ENCODE results near the gene MYLK. TPM values are rescaled to one million over a fixed set of nuclear protein-coding genes. Genes with fewer than 3 reads are reported as not detected.

The MYLK gene
- total RNA-seq, 4 donors from 2014 or later = 420 to 1,252 (median 768) TPM

DNA sequence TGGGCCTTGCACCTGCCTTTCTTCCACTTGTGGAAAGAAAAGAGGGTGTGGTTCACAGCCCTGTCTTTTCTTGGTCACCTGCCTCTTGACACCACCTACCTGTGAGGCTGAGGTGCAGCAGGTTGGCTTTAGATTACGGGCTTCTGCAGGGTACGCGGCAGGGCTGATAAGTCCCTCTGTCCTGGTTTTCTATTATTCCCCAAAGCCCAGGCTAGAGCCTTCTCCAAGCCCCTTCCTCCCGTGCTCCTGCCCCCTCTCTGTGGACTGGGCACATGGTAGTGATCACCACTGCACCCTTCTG lies 254.4 kb downstream of the MYLK start:
- intact Hi-C loops (cut with DNase I; ENCODE audit: low total_unique reads) = no loop called here
- no peaks in the 10 kb centered on the region for H3K4me1 ChIP-seq

DNA sequence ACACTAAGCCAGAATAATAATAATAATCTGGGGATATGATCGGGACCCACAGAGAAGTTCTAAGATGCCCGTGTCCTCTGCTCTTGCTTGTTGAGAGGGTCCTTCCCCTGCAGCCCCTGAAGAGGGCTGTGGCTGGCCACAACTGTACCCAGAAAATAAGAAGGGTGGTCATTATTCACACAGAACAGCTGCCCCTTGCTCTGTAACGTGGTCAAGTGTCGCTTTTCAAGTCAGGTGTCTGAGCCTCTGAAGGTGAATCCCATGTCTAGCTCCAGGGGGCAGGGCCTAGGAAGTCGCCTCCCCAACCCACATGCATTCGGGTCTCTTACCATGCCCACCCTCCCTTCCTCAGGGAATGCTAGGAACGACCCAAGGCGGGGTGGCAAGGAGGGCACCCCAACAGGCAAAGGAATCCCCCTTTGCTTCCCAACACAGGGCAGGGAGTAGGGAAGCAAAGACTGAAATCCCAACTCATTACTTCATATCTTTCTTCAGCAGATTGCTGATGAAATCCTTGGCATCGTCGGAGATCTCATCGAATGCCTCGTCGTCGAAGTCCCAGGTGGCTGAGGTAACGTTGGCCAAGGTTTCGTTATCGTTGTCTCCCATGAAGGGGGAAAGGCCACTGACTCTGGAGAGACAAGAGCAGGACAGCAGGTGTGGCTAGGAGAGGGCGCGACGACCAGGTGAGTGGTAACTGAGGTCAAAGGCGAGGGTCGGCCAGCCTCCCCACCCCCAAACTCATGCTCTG lies 255.0 kb downstream of the MYLK start:
- H3K27me3 ChIP-seq = no peaks in the 10 kb centered on the region
- no peak for TF ChIP-seq POLR2A (IDR thresholded peaks at IDR 0.05)
- no peak for TF ChIP-seq CTCF (IDR thresholded peaks at IDR 0.05)
- DNase-seq = no peak
- H3K4me1 ChIP-seq = no peaks in the 10 kb centered on the region
- no peaks in the 10 kb centered on the region for H3K36me3 ChIP-seq
- peak overlapping the region; percentile 54 to 77 for H3K27ac ChIP-seq
- no peak overlapping the region for H3K4me3 ChIP-seq
- intact Hi-C loops (cut with DNase I; ENCODE audit: low total_unique reads) = no loop called here
- H3K9me3 ChIP-seq = no peaks in the 10 kb centered on the region

More for the DNA sequence above, 254.4 kb downstream of the MYLK start:
- peak overlapping the region; percentile 77 to 82 for H3K27ac ChIP-seq
- no peak overlapping the region for H3K4me3 ChIP-seq
- no peaks in the 10 kb centered on the region for H3K27me3 ChIP-seq
- H3K36me3 ChIP-seq = no peaks in the 10 kb centered on the region
- TF ChIP-seq CTCF (IDR thresholded peaks at IDR 0.05) (no peak), POLR2A (IDR thresholded peaks at IDR 0.05) (no peak)
- DNase-seq = no peak
- no peaks in the 10 kb centered on the region for H3K9me3 ChIP-seq

DNA sequence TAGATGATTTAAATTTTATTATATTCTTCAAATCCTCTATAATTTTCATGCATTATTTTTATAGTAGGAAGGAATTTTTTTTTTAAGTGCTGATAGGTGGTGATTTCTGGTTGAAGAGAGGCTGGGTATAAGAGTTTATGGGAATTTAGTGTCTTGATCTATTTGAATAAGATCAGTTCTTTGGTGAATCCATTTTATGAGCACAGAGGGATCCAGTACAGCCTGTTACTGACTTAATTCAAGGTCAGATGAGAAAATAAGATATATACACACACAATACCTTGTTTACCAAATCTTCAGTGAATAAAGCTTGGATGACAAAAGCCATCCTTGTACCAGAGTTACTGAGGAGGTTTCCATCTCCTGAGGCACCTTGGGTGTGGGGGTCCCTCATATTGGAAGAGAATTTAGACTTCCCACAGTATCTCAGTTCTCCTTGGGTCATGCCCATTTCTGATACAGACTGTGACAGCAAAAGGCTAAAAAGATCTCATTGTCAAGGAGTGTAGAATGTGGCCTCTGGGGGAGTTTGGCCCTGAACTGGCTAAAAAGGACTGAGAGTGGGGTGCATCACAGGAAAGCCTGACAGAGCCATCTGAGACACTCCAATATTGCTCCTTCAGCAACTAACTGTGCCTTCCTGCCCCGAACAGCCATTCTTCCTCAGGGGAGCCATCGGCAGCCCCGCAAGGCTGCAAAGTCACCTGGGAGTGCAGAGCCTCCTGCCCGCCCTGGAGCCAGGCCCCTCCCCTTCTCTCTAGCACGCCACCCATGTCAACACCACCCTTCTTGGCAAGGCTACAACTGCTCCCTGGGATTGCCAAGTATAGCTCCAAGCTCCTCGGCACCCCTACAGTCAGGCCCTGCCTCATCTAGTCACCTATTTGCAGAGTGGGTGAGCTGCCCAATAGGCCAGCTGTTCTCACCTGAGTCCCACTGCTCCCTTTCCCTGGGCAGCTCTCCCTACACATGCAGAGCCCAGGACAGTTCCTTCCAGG lies 256.2 kb downstream of the MYLK start:
- DNase-seq = peak; percentile 47 to 63
- H3K4me1 ChIP-seq = no peaks in the 10 kb centered on the region

GRCh38 chr3:123626881-123627280 lies 257.3 kb downstream of the MYLK start:
- TF ChIP-seq CTCF (IDR thresholded peaks at IDR 0.05) (no peak), POLR2A (IDR thresholded peaks at IDR 0.05) (no peak)
- H3K36me3 ChIP-seq = no peaks in the 10 kb centered on the region
- H3K27ac ChIP-seq = peak overlapping the region; percentile 3 to 30
- H3K27me3 ChIP-seq = no peaks in the 10 kb centered on the region
- no peak for DNase-seq
- intact Hi-C loops (cut with DNase I; ENCODE audit: low total_unique reads) = no loop called here
- peaks cover 0 to 1% of the 10 kb centered on the region in 2 donors for H3K4me1 ChIP-seq
- no peaks in the 10 kb centered on the region for H3K9me3 ChIP-seq
- H3K4me3 ChIP-seq = no peak overlapping the region

More for the DNA sequence above, 256.2 kb downstream of the MYLK start:
- intact Hi-C loops (cut with DNase I; ENCODE audit: low total_unique reads) = no loop called here
- Histone ChIP-seq H3K9me3 (no peaks in the 10 kb centered on the region), H3K27me3 (no peaks in the 10 kb centered on the region), H3K27ac (peak overlapping the region; percentile 54 to 77), H3K36me3 (no peaks in the 10 kb centered on the region), H3K4me3 (no peak overlapping the region)
- TF ChIP-seq POLR2A (IDR thresholded peaks at IDR 0.05) (no peak), CTCF (IDR thresholded peaks at IDR 0.05) (no peak)

GRCh38 chr3:123624302-123624701 lies 259.8 kb downstream of the MYLK start:
- Histone ChIP-seq H3K4me3 (no peak overlapping the region), H3K9me3 (no peaks in the 10 kb centered on the region), H3K4me1 (peaks cover 0 to 4% of the 10 kb centered on the region in 2 donors), H3K27me3 (no peaks in the 10 kb centered on the region), H3K27ac (peak overlapping the region; percentile 25 to 28), H3K36me3 (no peaks in the 10 kb centered on the region)
- TF ChIP-seq CTCF (IDR thresholded peaks at IDR 0.05) = no peak
- TF ChIP-seq POLR2A (IDR thresholded peaks at IDR 0.05) = no peak
- DNase-seq = no peak
- intact Hi-C loops (cut with DNase I; ENCODE audit: low total_unique reads) = no loop called here
